Activated CD4-positive, alpha-beta T cell treated with anti-CD3 and anti-CD28 coated beads for 24 hours (primary cell): ENCODE data around the gene CHSY3.

ENCODE experiments used
- DNase-seq, 2 donors: peaks; one replicate each; pipeline ENCODE4 v3.0.0-alpha.2; 2020; ENCODE audit warnings: low read depth in 2 of 2

The CHSY3 gene

GRCh38 chr5:129904102-129904666 lies at the start of gene CHSY3:
TSS of gene CHSY3 (plus strand) at chr5:129904465.
- DNase-seq = peak; percentile 7 to 22

DNA sequence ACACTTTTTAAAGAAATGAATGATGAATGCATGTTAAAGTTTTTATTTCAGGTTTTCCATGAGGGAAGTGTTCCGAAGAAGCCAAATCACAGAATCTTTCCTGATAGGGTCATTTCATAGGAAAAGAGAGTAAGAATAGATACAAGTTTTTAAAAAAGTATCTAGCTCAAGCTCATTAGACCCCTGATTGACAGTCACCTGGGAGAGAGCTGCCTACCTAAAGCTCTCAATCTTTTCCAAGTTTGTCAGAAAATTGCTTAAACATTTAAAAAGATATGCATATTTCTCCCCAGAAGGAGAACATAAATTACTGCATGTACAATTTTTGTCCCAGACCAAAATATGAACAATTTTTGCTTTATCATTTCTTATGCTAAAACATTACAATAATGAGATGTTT lies 47.9 kb upstream of the CHSY3 start:
- no peak for DNase-seq

DNA sequence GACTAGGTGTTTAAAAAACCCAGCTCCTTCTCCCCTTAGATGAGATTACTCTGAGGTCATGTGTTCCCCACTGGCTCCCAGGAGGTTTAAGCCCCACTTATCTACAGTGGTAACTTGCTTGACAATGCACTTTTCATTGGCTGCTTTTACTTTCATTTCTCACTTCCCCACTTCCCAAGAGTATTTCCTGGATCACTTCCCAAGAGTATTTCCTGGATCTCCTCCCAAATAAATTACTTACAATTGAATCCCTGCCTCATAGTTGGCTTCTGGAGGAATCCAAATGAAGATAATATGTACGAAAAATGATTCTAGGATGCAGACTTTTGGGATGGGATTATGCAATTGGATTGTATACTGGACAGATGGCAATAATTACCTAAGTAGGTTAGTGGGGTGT lies 47.1 kb upstream of the CHSY3 start:
- no peak for DNase-seq

- DNase-seq = no peak
These were observed 46.1 kb upstream of the CHSY3 start for GRCh38 chr5:129858131-129858675.

GRCh38 chr5:129884322-129884721 lies 19.9 kb upstream of the CHSY3 start:
- DNase-seq = no peak

DNA sequence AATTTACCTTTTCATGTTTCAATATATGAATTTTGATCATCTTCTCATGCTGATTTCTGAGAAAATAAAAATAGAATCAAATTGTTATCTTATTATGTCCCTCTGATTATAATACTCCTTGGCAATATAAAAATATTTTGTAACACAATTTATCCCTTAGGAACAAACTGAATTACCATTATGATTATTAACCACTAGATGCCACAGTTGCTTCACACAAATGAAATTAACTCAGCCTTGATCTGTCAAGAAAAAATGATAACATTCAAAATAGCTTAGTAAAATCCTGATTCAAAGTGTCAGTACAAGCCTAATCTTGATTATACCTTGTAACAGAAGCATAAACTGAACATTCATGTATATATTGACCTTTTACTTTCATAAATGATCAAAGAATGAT lies 4.8 kb upstream of the CHSY3 start:
- DNase-seq = no peak

- no peak for DNase-seq
These were observed 1.4 kb upstream of the CHSY3 start for GRCh38 chr5:129902816-129903215.

DNA sequence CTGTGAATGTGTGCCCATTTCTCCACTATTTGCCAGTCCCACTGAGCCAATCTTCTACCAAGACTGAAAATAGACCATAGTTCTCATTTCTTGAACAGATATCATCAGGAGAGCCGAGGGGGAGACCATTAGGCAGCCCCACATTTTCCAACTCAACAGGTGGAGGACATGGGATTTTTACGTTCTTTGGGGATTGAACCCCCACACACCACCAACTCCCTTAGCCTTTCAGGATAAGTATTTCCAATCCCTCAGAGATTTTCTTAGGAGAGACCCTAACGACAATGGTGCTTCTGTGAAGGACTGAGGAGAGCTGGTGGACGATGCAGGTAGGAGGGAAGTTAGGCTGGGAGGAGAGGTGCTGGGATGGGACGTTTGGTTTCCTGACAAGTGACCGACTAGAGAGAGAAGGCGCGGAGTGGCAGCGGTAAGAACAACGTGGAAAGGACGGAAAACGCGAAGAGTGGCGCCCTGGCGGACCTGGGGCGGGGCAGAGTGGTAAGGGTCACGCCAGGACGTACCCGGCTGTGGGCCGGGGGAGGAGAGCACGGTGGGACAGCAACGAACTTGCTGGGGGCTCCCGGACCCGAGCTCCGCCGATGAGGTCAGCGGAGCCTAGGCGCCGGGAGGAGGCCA lies 681 bp upstream of the CHSY3 start:
- no peak for DNase-seq

DNA sequence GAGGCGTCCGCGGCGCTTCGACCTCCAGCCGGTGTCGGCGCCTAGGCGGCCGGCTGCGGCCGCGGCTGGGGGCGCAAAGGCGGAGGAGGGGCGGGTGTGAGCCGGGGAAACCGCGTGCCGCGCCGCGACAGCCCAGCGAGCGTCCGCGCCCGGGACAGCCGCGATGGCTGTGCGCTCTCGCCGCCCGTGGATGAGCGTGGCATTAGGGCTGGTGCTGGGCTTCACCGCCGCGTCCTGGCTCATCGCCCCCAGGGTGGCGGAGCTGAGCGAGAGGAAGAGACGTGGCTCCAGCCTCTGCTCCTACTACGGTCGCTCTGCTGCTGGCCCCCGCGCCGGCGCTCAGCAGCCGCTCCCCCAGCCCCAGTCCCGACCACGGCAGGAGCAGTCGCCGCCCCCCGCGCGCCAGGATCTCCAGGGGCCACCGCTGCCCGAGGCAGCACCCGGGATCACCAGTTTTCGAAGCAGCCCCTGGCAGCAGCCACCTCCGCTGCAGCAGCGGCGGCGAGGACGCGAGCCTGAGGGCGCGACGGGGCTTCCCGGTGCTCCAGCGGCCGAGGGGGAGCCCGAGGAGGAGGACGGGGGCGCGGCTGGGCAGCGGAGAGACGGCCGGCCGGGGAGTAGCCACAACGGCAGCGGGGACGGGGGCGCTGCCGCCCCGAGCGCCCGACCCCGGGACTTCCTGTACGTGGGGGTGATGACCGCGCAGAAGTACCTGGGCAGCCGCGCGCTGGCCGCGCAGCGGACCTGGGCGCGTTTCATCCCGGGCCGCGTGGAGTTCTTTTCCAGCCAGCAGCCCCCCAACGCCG lies 605 bp downstream of the CHSY3 start:
- no peak for DNase-seq

GRCh38 chr5:129905473-129906176 lies 1.4 kb downstream of the CHSY3 start:
- DNase-seq = no peak

- DNase-seq = no peak
These were observed 2.1 kb downstream of the CHSY3 start for GRCh38 chr5:129906177-129906887.

GRCh38 chr5:129909225-129909624 lies 5.0 kb downstream of the CHSY3 start:
- DNase-seq = no peak

DNA sequence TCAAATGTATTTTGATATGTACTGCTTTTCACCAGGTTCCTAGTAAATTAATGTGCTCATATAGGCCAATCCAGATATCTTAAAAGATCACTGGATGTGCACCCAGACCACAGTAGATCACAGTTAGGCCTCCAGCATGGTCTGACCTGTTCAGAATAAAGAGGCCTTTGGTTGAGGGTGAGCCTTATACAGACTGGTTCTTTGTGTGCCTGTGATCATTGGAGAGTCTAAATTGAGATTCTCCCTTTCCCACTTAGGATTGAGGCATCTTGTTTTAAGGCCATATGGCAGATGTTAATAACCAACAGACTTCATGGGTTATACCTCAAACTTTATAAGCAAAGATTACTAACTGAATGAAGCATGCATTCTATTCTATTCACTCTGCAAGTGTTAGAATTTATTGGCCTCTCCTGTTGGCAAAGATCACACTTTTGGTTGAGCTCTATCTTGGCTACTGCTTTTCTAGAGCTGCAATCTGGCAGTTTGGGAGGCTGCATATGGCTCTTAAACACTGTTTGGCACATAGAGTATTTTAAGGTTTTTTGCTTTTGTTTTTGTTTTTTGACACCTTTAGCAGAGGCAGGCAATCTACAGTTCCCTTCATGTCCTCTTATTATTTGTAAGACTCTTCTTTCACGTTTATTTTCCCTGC lies 8.5 kb downstream of the CHSY3 start:
- no peak for DNase-seq

- no peak for DNase-seq
These were observed 11.2 kb downstream of the CHSY3 start for GRCh38 chr5:129915415-129915814.

DNA sequence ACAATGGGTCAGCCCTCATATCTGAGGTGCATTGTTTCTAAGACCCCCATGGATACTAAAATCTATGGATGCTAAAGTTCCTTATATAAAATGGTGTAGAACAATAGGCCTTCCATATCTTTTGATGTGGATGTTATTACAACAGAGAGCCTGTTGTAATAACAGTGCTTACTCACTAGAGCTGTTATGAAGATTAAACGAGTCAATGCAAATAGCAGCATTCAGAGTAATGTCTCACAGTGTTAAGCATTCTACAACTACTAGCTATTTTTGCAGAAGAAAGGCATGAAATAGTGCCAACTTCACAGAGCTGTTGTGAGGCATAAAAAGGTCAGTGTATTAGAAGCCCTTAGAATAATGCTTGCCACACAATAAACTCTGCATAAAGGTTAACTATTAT lies 13.0 kb downstream of the CHSY3 start:
- DNase-seq = no peak

DNA sequence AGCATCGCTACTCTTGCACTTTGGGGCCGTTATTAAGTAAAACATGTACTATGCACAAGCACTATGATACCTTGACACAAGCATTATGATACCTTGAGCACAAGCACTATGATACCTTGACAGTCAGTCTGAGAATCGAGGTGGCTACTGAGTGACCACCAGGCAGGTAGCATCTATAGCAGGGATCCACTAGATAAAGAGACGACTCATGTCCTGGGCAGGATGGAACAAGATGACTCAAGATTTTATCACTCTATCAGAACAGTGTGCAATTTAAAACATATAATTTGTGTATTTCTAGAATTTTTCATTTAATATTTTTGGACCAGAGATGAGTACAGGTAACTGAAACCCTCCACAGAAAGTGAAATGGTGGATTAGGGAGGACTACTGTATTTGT lies 16.9 kb downstream of the CHSY3 start:
- DNase-seq = no peak

DNA sequence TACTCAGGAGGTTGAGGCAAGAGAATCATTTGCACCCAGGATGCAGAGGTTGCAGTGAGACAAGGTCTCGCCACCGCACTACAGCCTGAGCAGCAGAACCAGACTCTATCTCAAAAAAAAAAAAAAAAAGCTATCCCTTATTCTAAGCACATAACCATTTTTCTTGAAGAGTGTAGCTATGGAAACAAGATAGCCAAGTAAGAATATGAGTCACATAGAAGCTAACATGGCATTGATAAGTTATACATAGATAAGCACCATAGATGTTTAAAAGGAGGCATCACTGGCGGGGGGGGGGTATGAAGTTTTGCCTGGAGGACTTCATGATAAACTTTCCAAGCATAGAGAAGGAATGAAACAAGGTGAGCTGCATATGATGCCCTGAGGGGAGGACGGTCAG lies 26.0 kb downstream of the CHSY3 start:
- DNase-seq = no peak

DNA sequence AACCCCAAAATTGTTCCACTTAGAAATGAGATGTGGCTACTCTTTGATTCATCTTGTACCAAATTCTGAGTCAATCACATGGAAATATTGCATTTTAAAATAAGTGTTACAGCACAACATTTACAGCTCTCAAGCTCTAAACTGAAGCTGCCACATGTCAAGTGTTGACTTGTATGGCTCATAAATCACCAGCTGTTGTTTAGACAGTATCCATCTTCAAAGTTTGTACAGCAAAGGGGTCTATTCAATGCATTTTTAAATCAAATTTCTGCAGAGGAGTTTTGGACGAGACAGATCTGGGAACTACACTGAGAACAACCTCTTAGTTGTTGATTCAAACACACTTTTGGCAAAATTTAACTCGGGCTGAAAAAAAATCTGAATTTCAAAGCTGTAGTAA lies 31.4 kb downstream of the CHSY3 start:
- no peak for DNase-seq

DNA sequence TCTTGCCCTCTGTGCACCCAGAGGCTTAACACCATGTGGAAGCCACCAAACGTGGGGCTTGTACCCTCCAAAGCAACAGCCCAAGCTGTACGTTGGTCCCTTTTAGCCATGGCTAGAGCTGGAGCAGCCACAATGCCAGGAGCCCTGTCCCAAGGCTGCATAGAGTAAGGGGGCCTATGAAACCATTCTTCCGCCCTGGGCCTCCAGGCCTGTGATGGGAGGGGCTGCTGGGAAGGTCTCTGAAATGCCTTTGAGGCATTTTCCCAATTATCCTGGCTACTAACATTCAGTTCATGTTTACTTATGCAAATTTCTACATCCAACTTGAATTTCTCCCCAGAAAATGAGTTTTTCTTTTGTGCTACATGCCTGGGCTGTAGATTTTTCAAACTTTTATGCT lies 33.8 kb downstream of the CHSY3 start:
- no peak for DNase-seq

GRCh38 chr5:129943936-129944335 lies 39.7 kb downstream of the CHSY3 start:
- no peak for DNase-seq

GRCh38 chr5:129945028-129945427 lies 40.8 kb downstream of the CHSY3 start:
- DNase-seq = no peak
